ENCODE results near the gene CEP95.

The CEP95 gene

DNA sequence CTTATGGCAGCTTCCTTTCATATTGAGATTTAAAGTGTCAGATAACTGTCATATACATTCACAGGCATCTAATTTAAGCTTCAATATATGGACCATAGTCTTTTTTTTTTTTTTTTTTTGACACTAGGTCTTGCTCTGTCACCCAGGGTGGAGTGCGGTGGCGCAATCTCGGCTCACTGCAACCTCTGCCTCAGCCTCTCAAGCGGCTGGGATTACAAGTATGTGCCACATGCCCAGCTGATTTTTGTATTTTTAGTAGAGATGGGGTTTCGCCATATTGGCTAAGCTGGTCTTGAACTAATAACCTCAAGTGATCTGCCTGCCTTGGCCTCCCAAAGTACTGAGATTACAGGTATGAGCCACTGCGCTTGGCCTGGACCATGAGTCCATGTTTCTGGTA, 13.6 kb downstream of the CEP95 start:
- no peak for DNase-seq (ENCODE audit: low spot score)

GRCh38 chr17:64527914-64528313, 21.1 kb downstream of the CEP95 start:
- no peak for DNase-seq (ENCODE audit: low spot score)

GRCh38 chr17:64529221-64529620, 22.4 kb downstream of the CEP95 start:
- DNase-seq (ENCODE audit: low spot score) = no peak

DNA sequence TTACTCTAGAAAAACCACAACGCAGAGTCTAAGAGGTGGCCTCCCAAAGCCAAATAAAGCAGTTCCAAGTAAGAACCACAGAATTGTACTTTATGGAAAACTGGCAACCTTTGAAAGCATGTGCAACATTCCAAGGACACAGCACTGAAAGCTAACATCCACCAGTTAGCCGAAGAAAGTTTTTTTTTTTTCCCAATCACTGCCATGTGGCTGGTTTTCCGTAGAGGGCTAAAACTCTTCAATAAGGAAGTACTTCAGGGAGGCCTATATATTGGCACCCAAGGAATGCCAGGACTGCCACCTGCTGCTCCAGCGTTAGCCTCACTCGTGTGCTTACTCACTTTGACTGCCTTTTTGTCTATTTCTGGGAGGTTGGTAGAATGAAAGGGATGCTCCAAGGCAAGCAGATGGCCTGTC, 25.2 kb downstream of the CEP95 start:
- DNase-seq (ENCODE audit: low spot score) = no peak

DNA sequence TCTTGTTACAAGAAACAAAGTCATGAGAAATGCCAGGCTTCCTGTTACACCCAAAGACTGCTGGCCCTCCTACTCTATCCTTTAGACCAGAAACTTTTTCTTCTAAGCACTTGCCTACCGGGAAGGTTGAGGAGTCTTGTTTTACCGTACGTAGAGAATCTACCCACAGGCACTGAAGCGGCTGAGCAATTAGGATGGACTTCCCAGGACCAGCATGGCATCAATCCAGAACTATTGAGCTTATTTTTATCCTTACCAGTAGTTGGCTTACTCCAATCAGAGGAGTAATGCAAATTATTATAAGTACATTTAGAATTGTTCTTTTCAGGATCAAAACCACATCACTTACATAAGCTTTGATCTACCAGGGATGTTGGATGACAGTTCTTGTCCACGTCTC, 25.6 kb downstream of the CEP95 start:
- DNase-seq (ENCODE audit: low spot score) = no peak

DNA sequence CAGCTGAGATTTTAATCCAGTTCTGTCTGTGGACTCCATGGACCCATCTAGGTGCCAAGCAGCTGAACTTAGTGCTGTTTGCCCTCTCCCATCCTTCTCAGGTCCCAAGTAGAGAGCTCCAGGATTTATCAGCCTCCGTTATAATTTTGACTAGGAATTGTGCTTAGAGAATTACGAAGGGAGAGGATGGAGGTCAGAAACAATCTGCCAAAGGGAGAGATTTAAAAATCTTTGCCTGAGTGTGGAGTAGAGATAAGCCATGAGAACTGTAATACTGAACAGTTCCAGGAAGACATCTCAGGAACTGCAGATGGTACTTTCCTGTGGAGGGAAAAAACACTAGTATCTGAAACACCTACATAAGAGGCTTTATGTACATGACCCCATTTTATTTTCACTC, 27.0 kb downstream of the CEP95 start:
- DNase-seq (ENCODE audit: low spot score) = no peak

DNA sequence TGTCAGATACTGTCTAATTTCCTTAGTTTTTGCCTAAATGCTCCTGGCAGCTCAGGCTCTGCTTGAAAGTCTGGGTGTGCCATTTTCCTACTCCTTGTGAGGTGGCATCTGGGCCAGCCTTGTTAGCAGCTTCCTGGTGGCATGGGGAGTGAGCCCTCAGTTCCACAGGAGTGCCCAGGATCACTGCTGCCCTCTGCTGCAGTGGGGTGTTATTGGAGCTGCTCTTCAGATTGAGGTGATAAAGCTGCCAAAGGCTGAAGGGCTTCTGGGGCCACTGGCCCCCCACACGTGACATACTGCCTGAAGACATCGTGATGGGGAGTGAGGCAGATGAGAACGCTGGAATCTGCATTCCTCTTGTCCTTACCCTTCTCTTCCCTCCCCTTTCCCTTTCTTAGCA, 27.4 kb downstream of the CEP95 start:
- DNase-seq (ENCODE audit: low spot score) = no peak

- no peak for DNase-seq (ENCODE audit: low spot score)
Observed at GRCh38 chr17:64535357-64535756, 28.6 kb downstream of the CEP95 start.

- DNase-seq (ENCODE audit: low spot score) = no peak
Observed at GRCh38 chr17:64536913-64537312, 30.1 kb downstream of the CEP95 start.

- DNase-seq (ENCODE audit: low spot score) = no peak
Observed at GRCh38 chr17:64537488-64537887, 30.7 kb downstream of the CEP95 start.

DNA sequence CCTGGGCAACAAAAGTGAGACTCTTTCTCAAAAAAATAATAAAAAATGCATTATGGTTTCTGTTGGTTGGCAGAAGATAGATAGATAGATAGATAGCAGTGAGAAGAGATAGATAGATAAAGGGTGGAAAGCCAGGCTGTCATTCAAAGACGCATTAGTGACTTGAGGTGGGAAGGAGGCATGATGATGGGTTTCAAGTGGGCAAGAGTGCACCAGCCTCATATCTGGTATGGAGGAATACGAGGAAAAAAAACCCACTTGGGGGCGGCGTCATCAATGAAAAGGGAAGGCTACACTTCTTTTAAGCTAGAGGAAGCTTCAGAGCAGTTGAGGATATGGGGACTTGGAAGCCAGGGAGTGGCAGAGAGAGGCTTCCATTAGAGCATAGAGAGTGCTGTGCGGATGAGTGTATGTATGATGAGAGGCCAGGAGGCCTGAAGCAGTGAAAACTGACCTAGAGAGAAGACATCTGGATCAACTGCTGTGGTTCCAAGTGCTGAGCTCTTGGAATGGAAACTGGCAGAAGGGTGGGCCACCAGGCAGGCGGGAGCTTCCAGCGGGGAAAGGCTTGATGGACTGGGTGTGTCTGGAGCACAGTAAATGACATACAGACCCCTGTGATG, 31.8 kb downstream of the CEP95 start:
- DNase-seq (ENCODE audit: low spot score) = no peak

DNA sequence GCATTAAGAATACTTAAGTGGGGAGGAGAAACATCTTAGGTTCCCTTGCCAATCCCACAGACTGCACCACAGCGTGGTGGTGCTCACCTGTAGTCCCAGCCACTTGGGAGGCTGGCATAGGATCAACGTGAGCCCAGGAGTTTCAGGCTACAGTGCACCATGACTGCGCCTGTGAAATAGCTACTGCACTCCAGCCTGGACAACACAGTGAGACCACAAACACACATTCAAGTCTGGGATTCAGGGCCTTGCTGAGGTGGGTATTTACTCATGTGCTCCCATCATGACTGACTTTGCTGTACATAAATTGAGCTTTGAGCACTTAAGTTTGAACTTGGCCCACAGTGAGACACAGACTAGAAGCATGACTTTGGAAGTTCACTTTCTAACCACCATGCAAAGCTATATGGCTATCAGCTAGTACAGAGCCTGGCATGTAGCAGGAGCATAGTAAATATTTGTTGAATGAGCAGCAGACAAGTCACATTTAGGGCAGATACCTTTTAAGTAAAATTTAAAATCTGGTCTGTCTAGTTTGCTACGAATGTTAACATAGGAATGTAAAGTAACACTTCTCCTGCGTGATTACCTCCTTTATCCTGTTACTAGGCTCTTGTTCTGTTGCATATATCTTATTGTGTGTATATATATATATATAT, 33.5 kb downstream of the CEP95 start:
- DNase-seq (ENCODE audit: low spot score) = no peak

DNA sequence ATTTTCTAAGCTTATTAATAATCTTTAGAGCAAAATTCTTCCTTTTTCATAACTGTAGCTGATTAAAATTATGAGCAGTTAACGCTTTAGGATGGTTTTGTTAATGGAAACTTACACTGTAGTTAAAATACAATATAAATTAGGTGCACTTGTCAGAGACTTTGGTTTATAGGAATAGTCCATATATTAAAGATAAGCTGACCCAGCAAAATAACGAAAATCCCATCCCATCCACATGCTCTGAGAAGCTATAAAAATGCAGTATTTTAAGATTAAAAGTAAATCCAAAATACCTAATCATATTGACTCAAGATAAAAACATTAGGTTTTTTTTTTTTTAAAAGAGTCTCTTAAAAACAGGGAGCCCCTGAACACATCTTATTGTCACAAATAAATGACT, 38.0 kb downstream of the CEP95 start:
- DNase-seq (ENCODE audit: low spot score) = no peak

DNA sequence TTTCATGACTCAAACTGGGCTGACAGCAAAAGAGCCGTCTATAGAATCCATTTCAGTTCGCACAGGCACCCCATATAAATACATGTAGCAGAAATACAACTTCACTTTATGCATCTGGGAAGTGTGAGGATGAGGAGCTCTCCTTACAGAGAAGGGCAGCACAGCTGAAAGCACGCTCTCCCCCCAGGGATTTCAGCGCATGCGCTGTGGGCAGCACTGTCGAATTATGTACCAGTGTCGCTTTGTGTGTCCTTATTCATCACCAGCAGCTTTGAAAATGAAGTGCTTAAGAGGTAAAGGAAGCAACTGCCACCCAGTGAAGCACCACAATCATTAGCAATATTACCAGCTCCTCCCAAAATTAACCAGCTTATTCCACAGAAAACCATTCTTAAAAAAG, 39.9 kb downstream of the CEP95 start:
- no peak for DNase-seq (ENCODE audit: low spot score)

GRCh38 chr17:64547319-64547718, 40.5 kb downstream of the CEP95 start:
- no peak for DNase-seq (ENCODE audit: low spot score)

- no peak for DNase-seq (ENCODE audit: low spot score)
Observed at GRCh38 chr17:64551461-64551860, 44.7 kb downstream of the CEP95 start.

DNA sequence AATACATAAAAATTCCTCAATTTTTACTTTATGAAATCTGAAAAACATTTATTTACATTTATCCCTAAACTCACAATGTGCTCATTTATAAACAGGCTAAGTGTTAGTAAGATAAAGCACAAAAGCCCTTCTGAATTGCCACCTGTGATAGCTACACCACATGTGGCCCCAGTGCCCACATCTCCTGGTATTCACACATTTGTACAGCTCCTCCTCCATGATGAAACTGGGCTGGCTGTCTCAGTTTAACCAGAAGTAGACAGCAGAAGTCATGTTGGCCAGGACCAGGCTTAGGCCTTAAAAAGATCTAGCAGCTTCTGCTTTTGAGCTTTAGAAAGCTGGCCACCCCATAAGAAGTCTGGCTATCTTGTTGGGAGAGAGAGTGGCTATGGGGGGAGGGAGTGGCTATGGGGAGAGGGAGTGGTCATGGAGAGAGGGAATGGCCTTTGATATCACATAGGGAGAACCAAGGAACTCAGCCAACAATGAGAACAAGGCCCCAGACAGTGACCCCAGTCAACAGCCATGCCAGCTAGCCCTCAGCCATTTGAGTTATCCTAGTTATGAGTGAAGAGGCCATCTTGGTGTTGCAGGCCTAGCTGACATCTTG, 47.4 kb downstream of the CEP95 start:
- no peak for DNase-seq (ENCODE audit: low spot score)

DNA sequence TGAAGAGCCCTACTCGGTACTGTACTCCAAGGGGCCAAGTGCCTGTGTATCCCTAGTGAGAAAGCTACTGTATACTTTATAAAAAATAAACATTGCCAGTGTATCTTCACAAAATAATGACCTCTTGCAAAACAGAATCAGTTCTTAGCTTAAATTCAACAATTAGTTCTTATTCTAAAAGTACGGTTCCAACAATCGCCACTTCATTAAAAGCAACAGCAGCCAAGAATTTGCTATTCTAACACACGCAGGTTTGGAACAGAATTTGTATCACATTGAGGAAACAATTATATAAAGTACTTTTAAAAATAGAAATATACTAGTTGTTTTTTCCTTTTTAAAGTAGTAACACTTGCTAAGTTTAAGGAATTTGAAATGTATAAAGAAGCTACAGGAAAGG, 48.5 kb downstream of the CEP95 start:
- no peak for DNase-seq (ENCODE audit: low spot score)

DNA sequence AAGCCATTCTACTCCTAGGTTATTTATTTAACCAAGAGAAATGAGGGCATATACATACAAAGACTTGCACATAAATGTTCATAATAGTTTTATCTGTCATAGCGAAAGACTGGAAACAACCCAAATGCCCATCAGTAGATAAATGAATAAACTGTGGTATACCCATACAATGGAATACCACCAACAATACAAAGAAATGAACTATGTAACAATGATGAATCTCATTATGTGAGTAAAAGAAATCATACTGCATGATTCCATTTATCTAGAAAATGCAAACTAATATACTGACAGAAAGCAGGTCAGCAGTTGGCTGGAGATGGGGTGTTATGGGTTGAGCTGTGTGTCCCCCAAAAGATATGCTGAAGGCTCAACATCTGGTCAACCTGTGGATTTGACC, 57.3 kb downstream of the CEP95 start:
- DNase-seq (ENCODE audit: low spot score) = no peak

GRCh38 chr17:64565563-64565962, 58.8 kb downstream of the CEP95 start:
- DNase-seq (ENCODE audit: low spot score) = no peak

GRCh38 chr17:64571746-64572145, 65.0 kb downstream of the CEP95 start:
- no peak for DNase-seq (ENCODE audit: low spot score)

DNA sequence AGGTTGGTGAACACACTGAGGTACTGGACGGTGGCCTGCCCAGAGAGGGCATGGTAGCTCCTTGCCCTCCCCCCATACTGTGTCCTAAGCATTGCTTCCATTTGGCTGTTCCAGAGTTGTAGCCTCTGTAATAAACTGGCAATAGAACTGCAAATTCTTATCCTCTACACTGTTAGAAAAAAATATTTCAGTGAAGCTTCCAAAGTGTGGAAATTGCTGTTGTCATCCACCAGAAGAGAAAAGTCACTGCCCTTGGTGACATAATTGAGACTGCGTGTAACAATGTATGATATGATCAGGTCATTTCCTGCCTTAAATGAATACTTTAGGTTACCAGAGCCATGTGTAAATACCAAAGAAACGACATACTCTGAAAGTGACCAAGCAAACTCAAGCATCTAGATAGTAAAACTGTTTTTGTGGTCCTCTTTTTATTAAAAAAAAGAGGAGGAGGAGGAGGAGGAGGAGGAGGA, 65.9 kb downstream of the CEP95 start:
- no peak for DNase-seq (ENCODE audit: low spot score)

DNA sequence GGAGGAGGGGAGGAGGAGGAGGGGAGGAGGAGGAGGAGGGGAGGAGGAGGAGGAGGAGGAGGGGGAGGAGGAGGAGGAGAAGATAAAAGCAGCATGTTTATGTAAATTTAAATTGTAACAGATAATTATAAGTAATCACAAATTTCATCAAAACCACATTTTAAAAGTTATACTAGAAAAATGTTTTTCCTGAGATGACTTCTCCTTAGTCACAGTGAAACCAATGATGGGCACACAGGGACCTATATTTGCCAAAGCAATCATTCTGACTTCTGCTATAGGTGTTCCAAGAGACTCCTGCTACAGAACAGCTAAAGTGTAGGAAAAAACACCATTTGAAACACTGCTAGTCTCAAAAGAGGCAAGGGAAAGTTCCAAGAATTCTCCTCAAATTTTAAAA, 66.4 kb downstream of the CEP95 start:
- DNase-seq (ENCODE audit: low spot score) = no peak

DNA sequence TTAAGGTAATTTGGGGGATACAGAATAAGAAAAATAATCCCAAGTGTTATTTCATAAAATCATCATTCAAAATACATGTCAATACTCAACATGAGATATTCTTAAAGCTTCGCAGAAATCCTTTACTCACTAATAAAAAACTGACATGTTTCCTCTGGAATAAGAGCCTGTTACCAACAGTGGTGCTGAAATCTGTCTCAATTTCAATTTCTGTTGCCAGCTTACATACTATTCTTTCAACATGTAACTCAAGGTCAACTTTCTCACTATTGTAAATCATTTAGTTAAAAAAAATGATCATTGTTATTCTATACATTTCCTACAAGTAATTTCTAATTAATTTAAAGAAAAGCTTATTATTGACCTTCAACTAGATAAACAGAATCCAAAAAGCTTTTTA, 67.9 kb downstream of the CEP95 start:
- no peak for DNase-seq (ENCODE audit: low spot score)

Data from HuH-7 (cell line).